H1 (cell line): ENCODE results near the gene KRT32. TPM values are rescaled to one million over a fixed set of nuclear protein-coding genes. Genes with fewer than 3 reads are reported as not detected.

Experiments used
- CTCF ChIA-PET: fragments of 300-600 bp; sonication (Branson Sonifier 250); formaldehyde crosslinking; loops from one replicate; lab custom pipeline; 2021; ENCODE audit not compliant: partially characterized antibody; lab: Charles Lee
- POLR2A ChIA-PET: fragments of 300-600 bp; sonication (Branson Sonifier 250); formaldehyde crosslinking; loops from one replicate; lab custom pipeline; 2021; ENCODE audit warnings: inconsistent platforms; ENCODE audit not compliant: partially characterized antibody; lab: Charles Lee
- DNase-seq, 2 experiments: peaks; one replicate each; pipeline versions ENCODE4 v3.0.0 to v3.0.0-alpha.2; 2010 to 2022; ENCODE audit warnings: low spot score in 2 of 2, low read depth in 1 of 2, mixed read lengths in 1 of 2
- FAIRE-seq: peaks from 2 replicates; lab custom pipeline; 2011; peaks lifted over from hg19 to GRCh38; lab: Jason Lieb, UNC
- H2AFZ ChIP-seq: 2 replicates; pipeline ENCODE4 v1.8.1; 2012; ENCODE audit warnings: low read length, inconsistent platforms
- H2AK5ac ChIP-seq: 2 replicates; pipeline ENCODE4 v1.6.1; 2013; ENCODE audit warnings: low read depth, low read length
- H2BK120ac ChIP-seq: replicated peaks from 2 replicates; pipeline ENCODE3; 2013; ENCODE audit warnings: low read depth, low read length, inconsistent platforms
- H2BK12ac ChIP-seq: 2 replicates; pipeline ENCODE4 v1.6.1; 2013; ENCODE audit warnings: low read depth, low read length
- H2BK15ac ChIP-seq: 2 replicates; pipeline ENCODE4 v1.6.1; 2013; ENCODE audit warnings: low read length
- H2BK20ac ChIP-seq: 2 replicates; pipeline ENCODE4 v1.6.1; 2013; ENCODE audit warnings: low read length
- H2BK5ac ChIP-seq: 2 replicates; pipeline ENCODE4 v1.6.1; 2013; ENCODE audit warnings: low read depth, low read length
- H3K14ac ChIP-seq: 2 replicates; pipeline ENCODE4 v1.6.1; 2013; ENCODE audit warnings: inconsistent platforms; ENCODE audit not compliant: insufficient read length
- H3K18ac ChIP-seq: 2 replicates; pipeline ENCODE4 v1.6.1; 2013; ENCODE audit warnings: low read length; ENCODE audit errors: extremely low read depth
- H3K23ac ChIP-seq: 2 replicates; pipeline ENCODE4 v1.6.1; 2013; ENCODE audit warnings: inconsistent platforms; ENCODE audit not compliant: insufficient read length
- H3K23me2 ChIP-seq: 2 replicates; pipeline ENCODE4 v1.6.1; 2013; ENCODE audit warnings: low read depth, low read length
- H3K27ac ChIP-seq: 2 replicates; pipeline ENCODE4 v1.6.1; 2011; ENCODE audit warnings: low read depth, low read length, inconsistent platforms
- H3K27me3 ChIP-seq, 4 experiments: replicated peaks in 1 of 4; 1 replicate in 1 of 4; 2 replicates in 3 of 4; pipeline versions ENCODE4 v1.6.1 to v1.8.1; 2011 to 2013; ENCODE audit warnings: low read length in 3 of 4, mild to moderate bottlenecking in 3 of 4, inconsistent platforms in 2 of 4, mixed read lengths in 2 of 4, moderate library complexity in 1 of 4; ENCODE audit not compliant: control insufficient read depth in 3 of 4, insufficient read depth in 3 of 4; ENCODE audit errors: extremely low read depth in 1 of 4
- H3K36me3 ChIP-seq, 4 experiments: 2 replicates each; pipeline versions ENCODE4 v1.6.1 to v1.8.1; 2011 to 2013; ENCODE audit warnings: mild to moderate bottlenecking in 4 of 4, low read length in 3 of 4, moderate library complexity in 2 of 4, control low read depth in 1 of 4, inconsistent platforms in 1 of 4; ENCODE audit not compliant: insufficient read depth in 4 of 4, control insufficient read depth in 2 of 4
- H3K4ac ChIP-seq: replicated peaks from 2 replicates; pipeline ENCODE3; 2013; ENCODE audit warnings: low read length, low read depth, mixed read lengths, inconsistent platforms; ENCODE audit not compliant: insufficient read length
- H3K4me1 ChIP-seq, 4 experiments: replicated peaks in 1 of 4; 1 replicate in 1 of 4; 2 replicates in 3 of 4; pipeline versions ENCODE4 v1.6.1 to v1.8.1; 2011 to 2013; ENCODE audit warnings: low read length in 3 of 4, inconsistent platforms in 2 of 4, mixed read lengths in 1 of 4; ENCODE audit not compliant: insufficient read depth in 4 of 4, control insufficient read depth in 3 of 4
- H3K4me2 ChIP-seq, 2 experiments: 2 replicates each; pipeline versions ENCODE4 v1.6.1 to v1.8.1; 2011 to 2013; ENCODE audit warnings: low read depth in 2 of 2, low read length in 2 of 2, control low read depth in 1 of 2, inconsistent platforms in 1 of 2, mild to moderate bottlenecking in 1 of 2; ENCODE audit not compliant: insufficient read depth in 1 of 2
- H3K4me3 ChIP-seq, 4 experiments: fragments of 200-600, 300-600 bp in 1 of 4; sonication (generic), shearing (Covaris generic), sonication (Bioruptor Twin) in 1 of 4; 2 replicates each; pipeline versions ENCODE4 v1.5.1 to v1.8.1; 2011 to 2016; ENCODE audit warnings: low read length in 4 of 4, low read depth in 3 of 4, control low read depth in 2 of 4, inconsistent platforms in 2 of 4, mild to moderate bottlenecking in 2 of 4, mixed read lengths in 1 of 4, moderate library complexity in 1 of 4; ENCODE audit not compliant: insufficient read depth in 2 of 4; ENCODE audit errors: extremely low read depth in 1 of 4
- H3K56ac ChIP-seq: replicated peaks from 2 replicates; pipeline ENCODE3; 2013; ENCODE audit warnings: low read depth, mild to moderate bottlenecking, mixed read lengths, low read length, inconsistent platforms; ENCODE audit not compliant: insufficient read length
- H3K79me1 ChIP-seq: 2 replicates; pipeline ENCODE4 v1.6.1; 2013; ENCODE audit warnings: low read depth, low read length, control low read depth
- H3K79me2 ChIP-seq, 2 experiments: 2 replicates each; pipeline versions ENCODE4 v1.6.1 to v1.8.1; 2012 to 2013; ENCODE audit warnings: low read length in 2 of 2, mild to moderate bottlenecking in 2 of 2, inconsistent platforms in 1 of 2; ENCODE audit not compliant: insufficient read depth in 2 of 2, control insufficient read depth in 1 of 2
- H3K9ac ChIP-seq, 4 experiments: replicated peaks in 1 of 4; 1 replicate in 1 of 4; 2 replicates in 3 of 4; pipeline versions ENCODE4 v1.6.1 to v1.8.1; 2011 to 2013; ENCODE audit warnings: low read depth in 3 of 4, low read length in 3 of 4, control low read depth in 2 of 4, mild to moderate bottlenecking in 2 of 4, moderate library complexity in 2 of 4, inconsistent platforms in 1 of 4; ENCODE audit errors: extremely low read depth in 1 of 4
- H3K9me3 ChIP-seq, 2 experiments: 2 replicates each; pipeline versions ENCODE4 v1.6.1 to v1.8.1; 2012 to 2013; ENCODE audit warnings: mild to moderate bottlenecking in 2 of 2, moderate library complexity in 2 of 2, control low read depth in 1 of 2, inconsistent platforms in 1 of 2, low read depth in 1 of 2, low read length in 1 of 2, mixed read lengths in 1 of 2; ENCODE audit not compliant: insufficient read depth in 2 of 2
- H4K20me1 ChIP-seq, 2 experiments: replicated peaks in 1 of 2; 2 replicates each; pipeline versions ENCODE3 to v1.8.1; 2011 to 2013; ENCODE audit warnings: inconsistent platforms in 2 of 2, low read length in 2 of 2, mild to moderate bottlenecking in 1 of 2; ENCODE audit not compliant: insufficient read depth in 2 of 2, control insufficient read depth in 1 of 2
- H4K5ac ChIP-seq: 2 replicates; pipeline ENCODE4 v1.6.1; 2013; ENCODE audit warnings: low read length, low read depth, mixed read lengths, inconsistent platforms; ENCODE audit not compliant: insufficient read length
- H4K8ac ChIP-seq: 2 replicates; pipeline ENCODE4 v1.8.0; 2013; ENCODE audit warnings: mild to moderate bottlenecking, moderate library complexity, low read length, inconsistent platforms; ENCODE audit not compliant: insufficient read depth; ENCODE audit errors: extremely low read depth
- H4K91ac ChIP-seq: replicated peaks from 2 replicates; pipeline ENCODE3; 2013; ENCODE audit warnings: low read length, mixed read lengths, inconsistent platforms; ENCODE audit not compliant: insufficient read length
- CBX8 ChIP-seq: fragments of 300-800, 300-1000 bp; sonication (generic); IDR thresholded peaks from 2 replicates; pipeline ENCODE4 v1.7.1; 2016; ENCODE audit warnings: low read depth, low read length, borderline replicate concordance
- JUN ChIP-seq: IDR thresholded peaks from 2 replicates; pipeline ENCODE4 v1.6.1; 2011; ENCODE audit warnings: low read depth, mild to moderate bottlenecking, improper control_type of control experiment, low read length
- POLR2AphosphoS5 ChIP-seq: IDR thresholded peaks from 2 replicates; pipeline ENCODE4 v1.6.1; 2011; ENCODE audit warnings: low read depth, low read length
- SAP30 ChIP-seq: fragments of 300-600 bp; sonication (generic); IDR thresholded peaks from 2 replicates; pipeline ENCODE4 v1.7.1; 2012; ENCODE audit warnings: low read length, moderate library complexity, mild to moderate bottlenecking, inconsistent platforms; ENCODE audit not compliant: insufficient read depth, insufficient replicate concordance
- WGBS, 2 experiments: shearing (Covaris generic) in 1 of 2; methylation state at CpG; one replicate each; pipeline versions ENCODE4 v1.1.6 to v1.1.7; 2013 to 2015; ENCODE audit warnings: low lambda C conversion rate in 2 of 2, mixed read lengths in 2 of 2, inconsistent platforms in 1 of 2, low coverage in 1 of 2, missing lambda C conversion rate in 1 of 2; ENCODE audit not compliant: insufficient replicate concordance in 2 of 2, insufficient coverage in 1 of 2, insufficient read length in 1 of 2; ENCODE audit errors: extremely low coverage in 1 of 2, missing lambda C conversion rate in 1 of 2; 5-methylcytosine and 5-hydroxymethylcytosine counted together
- polyA plus RNA-seq, 7 experiments: library from polyadenylated mRNA; depleted of rRNA in 3 of 7; stranded (reverse) in 5 of 7; unstranded in 2 of 7; fragments of >200 nt in 5 of 7; fragments of 200-250 nt in 2 of 7; gene quantifications; 1 replicate in 5 of 7; 2 replicates in 1 of 7; 4 replicates in 1 of 7; pipeline versions ENCODE4 v1.2.1 to v1.2.3, GENCODE V29; 2011 to 2013; ENCODE audit warnings: missing spikeins in 2 of 7, mixed read lengths in 2 of 7
- total RNA-seq: library from RNA; stranded (reverse); fragmentation: NEBNext Ultra II Directional; extraction: Animal tissue kit (Norgen Biotek cat#: 25700); gene quantifications from 2 replicates; pipeline ENCODE4 v1.2.1, GENCODE V29; 2021

Gene KRT32
- total and polyA plus RNA-seq, 2 of the 8 experiments (the other 6 are each of a cell fraction or from before 2014, with no cell fraction given), result not detected

DNA sequence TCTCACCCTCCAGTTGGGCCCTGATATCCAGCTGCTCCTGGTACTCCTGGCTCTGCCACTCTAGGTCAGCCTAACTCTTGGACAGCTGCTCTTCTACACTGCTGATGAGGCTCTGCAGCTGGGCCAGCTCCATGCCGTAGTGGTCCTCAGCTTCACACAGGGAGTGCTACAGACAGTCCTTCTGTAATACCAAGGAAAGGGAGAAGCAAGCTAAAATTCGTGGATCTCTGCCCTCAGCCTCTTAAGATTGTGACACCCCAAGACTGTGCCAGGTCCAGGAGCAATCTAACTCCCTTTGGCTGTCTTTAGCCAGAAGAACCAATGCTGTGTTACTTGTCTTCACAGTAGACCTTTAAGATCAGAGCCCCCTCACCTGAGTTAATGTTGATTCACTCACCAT, 18.7 kb downstream of the KRT32 start:
- no peak for DNase-seq
- H2BK20ac ChIP-seq, result no peak overlapping the region
- TF ChIP-seq CBX8, result no peak
- TF ChIP-seq POLR2AphosphoS5, result no peak
- no peak for TF ChIP-seq SAP30
- TF ChIP-seq JUN, result no peak
- H3K27ac ChIP-seq, result no peak overlapping the region
- H3K4ac ChIP-seq, result no peak overlapping the region
- H3K36me3 ChIP-seq, result no peaks in the 10 kb centered on the region
- H2BK120ac ChIP-seq, result no peak overlapping the region
- no peak overlapping the region for H3K23ac ChIP-seq
- no peak overlapping the region for H3K14ac ChIP-seq
- H3K23me2 ChIP-seq, result no peaks in the 10 kb centered on the region; the same call in 1 of the 2 replicates
- H3K79me2 ChIP-seq, result no peaks in the 10 kb centered on the region
- no peak overlapping the region for H4K5ac ChIP-seq
- no peak overlapping the region for H3K4me2 ChIP-seq
- no peak overlapping the region for H3K9ac ChIP-seq
- no peaks in the 10 kb centered on the region for H3K79me1 ChIP-seq
- H3K4me1 ChIP-seq, result no peaks in the 10 kb centered on the region; a peak in 1 of 7 replicates
- no peak overlapping the region for H2AK5ac ChIP-seq
- no peak overlapping the region for H4K91ac ChIP-seq
- H2BK12ac ChIP-seq, result peak overlapping the region; percentile 70; the same call in 1 of the 2 replicates
- no peak overlapping the region for H3K56ac ChIP-seq
- POLR2A ChIA-PET, result no interaction called here
- H4K8ac ChIP-seq, result no peak overlapping the region
- FAIRE-seq, result no peak
- peaks cover 3 to 9% of the 10 kb centered on the region in 2 experiments; a peak in 2 of 4 replicates for H3K9me3 ChIP-seq
- CTCF ChIA-PET, result interaction anchor here (1.0 to 3.1 kb wide), 8 partner anchors 9 to 217 kb away, joined by 3 to 10 read pairs (median 4); no protein-coding TSS in a partner anchor
- no peak overlapping the region for H2BK15ac ChIP-seq
- H3K18ac ChIP-seq, result no peak overlapping the region
- no peaks in the 10 kb centered on the region; a peak in 1 of 7 replicates for H3K27me3 ChIP-seq
- H2AFZ ChIP-seq, result no peak overlapping the region
- no peak overlapping the region for H3K4me3 ChIP-seq
- 92% methylated on average over 1 of the region's 2 CpGs; no CpG with 5 or more reads in 1 of the 2 experiments for WGBS, 2 experiments
- H4K20me1 ChIP-seq, result no peaks in the 10 kb centered on the region
- H2BK5ac ChIP-seq, result no peak overlapping the region
